ENCODE data around the gene TMEM150B.
"Not testable (repeated sequence)": the region's sequence is repeated elsewhere in the genome, so short reads cannot be mapped to it uniquely, and the experiment has no call there.

The TMEM150B gene

GRCh38 chr19:55339889-55340783, 15.0 kb upstream of the TMEM150B start:
- DNase-seq: peak in 6 of 56 donors; percentile 27 to 69 (median 52)

GRCh38 chr19:55339105-55339888, 14.2 kb upstream of the TMEM150B start, which contains the start of gene KMT5C:
KMT5C (plus strand) TSS chr19:55339876; CDS start chr19:55341937, 2,061 bp downstream.
- peak; percentile 91 to 100 (median 100) for DNase-seq

GRCh38 chr19:55336101-55336500, 11.0 kb upstream of the TMEM150B start:
- no peak for DNase-seq

GRCh38 chr19:55333870-55334269, 8.7 kb upstream of the TMEM150B start:
- DNase-seq: no peak

- DNase-seq: not testable (repeated sequence)
Measured at GRCh38 chr19:55329791-55330190, 4.7 kb upstream of the TMEM150B start.

GRCh38 chr19:55328774-55329318, 3.7 kb upstream of the TMEM150B start:
- DNase-seq: not testable (repeated sequence)

- DNase-seq: no peak
Measured at GRCh38 chr19:55324662-55325061, 479 bp downstream of the TMEM150B start.

GRCh38 chr19:55322204-55322885, 2.8 kb downstream of the TMEM150B start:
- DNase-seq: no peak

GRCh38 chr19:55321466-55322137, 3.5 kb downstream of the TMEM150B start:
- no peak for DNase-seq

- no peak for DNase-seq
Measured at GRCh38 chr19:55320844-55321419, 4.2 kb downstream of the TMEM150B start.

GRCh38 chr19:55319785-55320184, 5.4 kb downstream of the TMEM150B start:
- DNase-seq: peak in 24 of 56 donors; percentile 4 to 70 (median 26)

- no peak for DNase-seq
Measured at GRCh38 chr19:55316646-55317045, 8.5 kb downstream of the TMEM150B start.

- no peak for DNase-seq
Measured at GRCh38 chr19:55315956-55316525, 9.1 kb downstream of the TMEM150B start.

GRCh38 chr19:55314396-55314795, 10.7 kb downstream of the TMEM150B start:
- DNase-seq: no peak

GRCh38 chr19:55312621-55313512, 12.3 kb downstream of the TMEM150B start:
- DNase-seq: no peak

GRCh38 chr19:55311797-55312196, 13.3 kb downstream of the TMEM150B start:
- DNase-seq: no peak

GRCh38 chr19:55311397-55311796, 13.7 kb downstream of the TMEM150B start:
- DNase-seq: no peak

GRCh38 chr19:55310498-55310897, 14.6 kb downstream of the TMEM150B start:
- DNase-seq: no peak

- DNase-seq: no peak
Measured at GRCh38 chr19:55309448-55309847, 15.7 kb downstream of the TMEM150B start.

Measured in amygdala (tissue), 56 donors.